ENCODE measurements around the gene DYSF.

- TF ChIP-seq POLR2AphosphoS5 (IDR thresholded peaks at IDR 0.05; ENCODE audit: borderline replicate concordance, low read depth, low read length), result no peak
- no peak for TF ChIP-seq EZH2 (IDR thresholded peaks at IDR 0.05)
- TF ChIP-seq FOXP2 (optimal IDR thresholded peaks at IDR 0.05; ENCODE audit: control extremely low read depth, extremely low read length, insufficient read depth), result no peak
Measured at GRCh38 chr2:71712158-71712818, 258.9 kb downstream of the DYSF start.

Measured in SK-N-MC (cell line).